Parathyroid adenoma (tissue), 2 donors: ENCODE data around the gene SMARCE1.
"Not testable (repeated sequence)": the region's sequence is repeated elsewhere in the genome, so short reads cannot be mapped to it uniquely, and the experiment has no call there.

Experiments used
- H2AFZ ChIP-seq: fragments of 300-600 bp; sonication (generic); one replicate; pipeline ENCODE4 v1.7.0; 2017; ENCODE audit warnings: antibody characterized with exemption, mild to moderate bottlenecking
- H3K27ac ChIP-seq: fragments of 300-600 bp; sonication (generic); one replicate; pipeline ENCODE4 v1.7.0; 2017
- H3K27me3 ChIP-seq: fragments of 300-600 bp; sonication (generic); one replicate; pipeline ENCODE4 v1.7.0; 2017; ENCODE audit warnings: low read length; ENCODE audit not compliant: control insufficient read depth, insufficient read depth
- H3K36me3 ChIP-seq: fragments of 300-600 bp; sonication (generic); one replicate; pipeline ENCODE4 v1.7.0; 2017; ENCODE audit warnings: low read length; ENCODE audit not compliant: control insufficient read depth, insufficient read depth
- H3K4me1 ChIP-seq: fragments of 300-600 bp; sonication (generic); one replicate; pipeline ENCODE4 v1.7.0; 2017; ENCODE audit warnings: control low read depth
- H3K4me2 ChIP-seq: fragments of 300-600 bp; sonication (generic); one replicate; pipeline ENCODE4 v1.7.0; 2017; ENCODE audit warnings: low read length
- H3K4me3 ChIP-seq: fragments of 300-600 bp; sonication (generic); one replicate; pipeline ENCODE4 v1.7.0; 2017; ENCODE audit warnings: low read depth, low read length
- H3K79me2 ChIP-seq: fragments of 300-600 bp; sonication (generic); one replicate; pipeline ENCODE4 v1.7.0; 2017; ENCODE audit warnings: control low read depth
- H3K9ac ChIP-seq: fragments of 300-600 bp; sonication (generic); one replicate; pipeline ENCODE4 v1.7.0; 2017; ENCODE audit warnings: mild to moderate bottlenecking
- H3K9me3 ChIP-seq: fragments of 300-600 bp; sonication (generic); one replicate; pipeline ENCODE4 v1.7.0; 2017; ENCODE audit warnings: low read length; ENCODE audit not compliant: control insufficient read depth
- CTCF ChIP-seq: fragments of 300-600 bp; sonication (generic); IDR thresholded peaks from one replicate; pipeline ENCODE4 v1.7.0; 2017; ENCODE audit warnings: antibody characterized with exemption, mild to moderate bottlenecking
- donor health status: primary hyperparathyroidism.

The SMARCE1 gene

DNA sequence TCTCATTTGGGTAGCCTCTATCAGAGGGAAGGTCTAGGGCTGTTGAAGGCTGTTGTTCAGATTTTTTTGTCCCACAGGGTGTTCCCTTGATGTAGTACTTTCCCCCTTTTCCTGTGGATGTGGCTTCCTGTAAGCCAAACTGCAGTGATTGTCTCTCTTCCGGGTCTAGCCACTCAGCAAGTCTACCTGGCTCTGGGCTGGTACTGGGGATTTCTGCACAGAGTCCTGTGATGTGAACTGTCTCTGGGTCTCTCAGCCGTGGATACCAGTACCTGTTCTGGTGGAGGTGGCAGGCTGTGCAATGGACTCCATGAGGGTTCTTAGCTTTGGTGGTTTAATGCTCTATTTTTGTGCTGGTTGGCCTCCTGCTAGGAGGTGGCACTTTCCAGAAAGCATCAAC lies 59.1 kb downstream of the SMARCE1 start:
- no peaks in the 10 kb centered on the region for H3K4me1 ChIP-seq
- no peak overlapping the region for H3K27ac ChIP-seq
- no peaks in the 10 kb centered on the region for H3K36me3 ChIP-seq
- no peaks in the 10 kb centered on the region for H3K9me3 ChIP-seq
- no peak overlapping the region for H3K9ac ChIP-seq
- no peaks in the 10 kb centered on the region for H3K27me3 ChIP-seq
- no peak for TF ChIP-seq CTCF
- no peaks in the 10 kb centered on the region for H3K79me2 ChIP-seq
- H2AFZ ChIP-seq, result no peak overlapping the region
- H3K4me3 ChIP-seq, result no peak overlapping the region
- H3K4me2 ChIP-seq, result no peak overlapping the region

DNA sequence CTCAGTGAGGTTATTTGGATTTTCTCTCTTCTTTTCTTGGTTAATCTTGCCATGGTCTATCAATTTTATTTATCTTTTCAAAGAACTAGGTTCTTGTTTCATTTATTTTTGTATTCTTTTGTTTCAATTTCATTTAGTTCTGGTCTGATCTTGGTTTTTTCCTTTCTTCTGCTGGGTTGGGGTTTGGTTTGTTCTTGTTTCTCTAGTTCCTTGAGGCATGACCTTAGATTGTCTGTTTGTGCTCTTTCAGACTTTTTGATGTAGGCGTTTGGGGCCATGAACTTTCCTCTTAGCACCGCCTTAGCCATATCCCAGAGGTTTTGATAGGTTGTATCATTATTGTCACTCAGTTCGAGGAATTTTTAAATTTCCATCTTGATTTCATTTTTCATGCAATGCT lies 61.4 kb downstream of the SMARCE1 start:
- H3K4me2 ChIP-seq, H3K4me1 ChIP-seq, H3K27me3 ChIP-seq, H3K36me3 ChIP-seq, H3K27ac ChIP-seq, H3K9me3 ChIP-seq, H2AFZ ChIP-seq, H3K4me3 ChIP-seq, H3K9ac ChIP-seq, H3K79me2 ChIP-seq: not testable (repeated sequence)

DNA sequence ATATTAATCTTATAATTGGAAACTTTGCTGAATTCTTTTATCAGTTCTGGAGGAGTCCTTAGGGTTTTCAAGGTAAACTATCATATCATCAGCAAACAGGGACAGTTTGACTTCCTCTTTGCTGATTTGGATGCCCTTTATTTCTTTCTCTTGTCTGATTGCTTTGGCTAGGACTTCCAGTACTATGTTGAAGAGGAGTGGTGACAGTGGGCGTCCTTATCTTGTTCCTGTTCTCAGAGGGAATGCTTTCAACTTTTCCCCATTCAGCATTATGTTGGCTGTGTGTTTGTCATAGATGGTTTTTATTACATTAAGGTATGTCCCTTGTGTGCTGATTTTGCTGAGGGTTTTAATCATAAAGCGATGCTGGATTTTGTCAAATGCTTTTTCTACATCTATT lies 62.7 kb downstream of the SMARCE1 start:
- not testable (repeated sequence) for H3K9me3 ChIP-seq, H3K27ac ChIP-seq, H3K9ac ChIP-seq, H3K4me3 ChIP-seq, H3K4me1 ChIP-seq, H3K4me2 ChIP-seq, H3K79me2 ChIP-seq, H3K36me3 ChIP-seq, H2AFZ ChIP-seq, H3K27me3 ChIP-seq

DNA sequence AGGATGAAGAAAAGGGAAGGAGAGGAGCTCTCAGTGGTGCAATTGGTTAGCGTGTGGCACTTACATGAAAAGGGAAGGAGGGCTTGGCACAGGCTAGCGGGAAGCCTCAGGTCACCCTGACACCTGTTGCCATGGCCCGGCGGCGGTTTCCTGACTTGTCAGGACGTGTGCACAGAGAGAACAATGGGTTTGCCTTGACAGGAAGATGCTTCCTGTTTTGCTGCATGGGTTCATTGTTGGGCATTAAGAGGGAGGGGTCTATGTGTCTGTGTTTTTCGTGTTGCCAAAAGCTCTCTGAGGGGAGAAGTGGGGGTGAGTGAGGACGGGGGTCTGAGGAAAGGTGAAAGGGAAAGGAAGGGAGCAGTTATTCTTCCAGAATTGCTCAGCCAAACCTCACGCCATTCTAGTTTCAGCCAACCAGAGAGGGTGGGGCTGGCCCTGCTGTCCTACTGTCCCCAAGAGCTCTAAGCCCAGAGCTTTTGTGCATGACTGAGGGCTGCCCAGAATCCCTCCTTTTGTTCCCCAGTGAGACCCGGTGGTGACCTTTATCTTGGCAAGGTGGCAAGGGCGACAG lies 65.2 kb downstream of the SMARCE1 start:
- TF ChIP-seq CTCF, result no peak
- no peak overlapping the region for H3K9ac ChIP-seq
- no peaks in the 10 kb centered on the region for H3K79me2 ChIP-seq
- H3K27me3 ChIP-seq, result no peaks in the 10 kb centered on the region
- no peak overlapping the region for H2AFZ ChIP-seq
- no peak overlapping the region for H3K4me2 ChIP-seq
- no peaks in the 10 kb centered on the region for H3K4me1 ChIP-seq
- H3K36me3 ChIP-seq, result no peaks in the 10 kb centered on the region
- H3K9me3 ChIP-seq, result no peaks in the 10 kb centered on the region
- peak overlapping the region; percentile 41 for H3K27ac ChIP-seq
- no peak overlapping the region for H3K4me3 ChIP-seq

GRCh38 chr17:40580140-40580539 lies 67.5 kb downstream of the SMARCE1 start:
- Histone ChIP-seq H3K4me1 (no peaks in the 10 kb centered on the region), H3K4me3 (no peak overlapping the region), H3K27me3 (no peaks in the 10 kb centered on the region), H3K9ac (no peak overlapping the region), H3K36me3 (no peaks in the 10 kb centered on the region), H3K27ac (no peak overlapping the region), H3K9me3 (no peaks in the 10 kb centered on the region), H3K4me2 (no peak overlapping the region), H3K79me2 (no peaks in the 10 kb centered on the region), H2AFZ (no peak overlapping the region)
- TF ChIP-seq CTCF, result no peak

- H3K79me2 ChIP-seq, result no peaks in the 10 kb centered on the region
- H3K4me3 ChIP-seq, result no peak overlapping the region
- H3K9ac ChIP-seq, result no peak overlapping the region
- no peak overlapping the region for H2AFZ ChIP-seq
- H3K27me3 ChIP-seq, result no peaks in the 10 kb centered on the region
- no peaks in the 10 kb centered on the region for H3K36me3 ChIP-seq
- TF ChIP-seq CTCF, result no peak
- H3K9me3 ChIP-seq, result no peaks in the 10 kb centered on the region
- no peak overlapping the region for H3K27ac ChIP-seq
- H3K4me1 ChIP-seq, result no peaks in the 10 kb centered on the region
- H3K4me2 ChIP-seq, result no peak overlapping the region
Observed at GRCh38 chr17:40579471-40579870, 68.1 kb downstream of the SMARCE1 start.
